Stimulated activated CD8-positive, alpha-beta memory T cell treated with anti-CD3 and anti-CD28 coated beads, Interleukin-4, amount 100 ng/mL, for 4 hours (primary cell): ENCODE results near the gene IFNA17.
"Not testable (repeated sequence)": the region's sequence is repeated elsewhere in the genome, so short reads cannot be mapped to it uniquely, and the experiment has no call there.

Source experiments
- DNase-seq, 2 donors: peaks; one replicate each; pipeline ENCODE4 v3.0.0-alpha.2; 2020; ENCODE audit warnings: low read depth in 2 of 2, low spot score in 1 of 2

Gene IFNA17

DNA sequence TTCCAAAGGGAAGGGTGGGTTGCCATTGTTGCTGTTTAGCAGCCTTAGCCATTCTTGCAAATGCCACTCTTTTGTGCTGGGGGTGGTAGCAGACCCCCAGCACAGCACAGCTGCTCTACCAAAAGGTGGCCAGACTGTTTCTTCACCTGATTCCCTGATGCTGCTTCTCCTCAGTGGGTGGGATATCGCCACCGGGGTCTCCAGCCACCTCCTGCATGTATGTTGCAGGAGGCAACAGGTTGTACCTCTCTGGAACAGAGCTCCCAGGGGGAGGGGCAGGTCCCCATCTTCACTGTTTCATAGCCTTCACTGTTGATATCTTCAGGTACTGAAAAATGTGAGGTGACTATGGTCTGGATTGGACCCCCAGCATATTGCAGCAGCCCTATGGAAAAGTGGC is 17.2 kb downstream of the IFNA17 start:
- DNase-seq: not testable (repeated sequence)

DNA sequence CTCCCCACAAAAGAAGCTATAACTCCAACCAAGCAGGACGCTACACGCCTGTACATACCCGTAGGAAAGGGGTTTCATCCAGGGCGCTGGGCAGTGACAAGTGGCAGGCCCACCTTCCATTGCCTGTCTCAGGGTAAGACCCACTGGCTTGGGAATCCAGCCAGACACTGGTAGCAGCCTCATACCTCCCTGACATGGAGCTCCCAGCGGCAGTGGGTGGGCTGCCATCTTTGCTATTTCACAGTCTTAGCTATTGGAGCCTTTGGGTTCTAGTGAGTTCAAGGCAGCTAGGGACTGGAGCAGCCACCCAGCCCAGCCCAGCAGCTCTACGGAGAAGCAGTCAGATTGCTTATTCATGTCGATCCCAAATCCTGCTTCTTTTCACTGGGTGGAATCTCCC is 17.7 kb downstream of the IFNA17 start:
- DNase-seq: no peak

DNA sequence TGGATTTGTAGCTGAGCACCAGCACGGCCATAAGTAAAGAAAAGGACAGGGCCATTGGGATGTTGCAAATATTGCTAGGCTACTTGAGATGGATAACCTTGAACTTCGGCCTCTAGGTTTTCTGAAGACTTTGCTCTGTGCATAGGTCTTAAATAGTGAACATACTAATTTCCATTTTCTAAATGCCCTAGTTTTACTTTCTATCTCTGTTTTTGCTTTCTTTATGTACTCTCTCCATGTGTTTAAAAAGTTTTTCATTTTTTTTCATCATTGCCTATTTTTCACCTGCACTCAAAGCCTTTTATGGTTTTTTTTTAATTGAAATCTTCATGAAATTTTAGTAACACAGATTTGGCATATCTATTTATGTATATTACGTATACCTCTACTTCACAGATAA is 21.0 kb downstream of the IFNA17 start, which contains the start of gene IFNA10:
IFNA10 (minus strand) TSS at position 101 of the 400 bp plus-strand sequence; CDS start at position 55, 46 bp downstream.
- not testable (repeated sequence) for DNase-seq

DNA sequence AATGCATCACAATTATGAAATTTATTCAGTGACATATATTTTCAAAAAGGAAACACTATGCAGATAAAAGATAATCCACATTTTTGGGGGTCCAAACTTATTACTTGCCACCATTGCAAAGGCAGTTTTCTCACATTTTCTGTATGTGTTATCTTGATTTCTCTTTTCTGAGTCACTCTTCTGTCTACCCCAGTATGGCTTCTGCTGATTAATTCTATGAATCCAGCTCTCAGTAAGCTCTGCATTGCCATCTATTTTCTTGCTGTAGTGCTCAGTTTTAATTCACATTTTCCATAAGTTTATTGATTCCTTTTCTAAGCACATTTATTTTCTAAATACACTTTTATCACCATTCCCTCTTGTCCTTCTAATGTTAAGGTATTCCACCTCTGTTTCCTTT is 22.8 kb downstream of the IFNA17 start:
- DNase-seq: no peak

DNA sequence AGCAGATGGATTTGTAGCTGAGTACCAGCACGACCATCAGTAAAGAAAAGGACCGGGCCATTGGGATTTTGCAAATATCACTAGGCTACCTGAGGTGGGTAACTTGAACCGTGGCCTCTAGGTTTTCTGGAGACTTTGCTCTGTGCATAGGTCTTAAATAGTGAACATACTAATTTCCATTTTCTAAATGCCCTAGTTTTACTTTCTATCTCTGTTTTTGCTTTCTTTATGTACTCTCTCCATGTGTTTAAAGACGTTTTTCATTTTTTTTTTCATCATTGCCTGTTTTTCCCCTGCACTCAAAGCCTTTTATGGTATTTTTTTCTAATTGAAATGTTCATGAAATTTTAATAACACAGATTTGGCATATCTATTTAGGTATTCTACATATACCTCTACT is 25.9 kb downstream of the IFNA17 start, which contains the start of gene IFNA7:
IFNA7 (minus strand) TSS at position 101 of the 400 bp plus-strand sequence; CDS start at position 61, 40 bp downstream.
- not testable (repeated sequence) for DNase-seq

DNA sequence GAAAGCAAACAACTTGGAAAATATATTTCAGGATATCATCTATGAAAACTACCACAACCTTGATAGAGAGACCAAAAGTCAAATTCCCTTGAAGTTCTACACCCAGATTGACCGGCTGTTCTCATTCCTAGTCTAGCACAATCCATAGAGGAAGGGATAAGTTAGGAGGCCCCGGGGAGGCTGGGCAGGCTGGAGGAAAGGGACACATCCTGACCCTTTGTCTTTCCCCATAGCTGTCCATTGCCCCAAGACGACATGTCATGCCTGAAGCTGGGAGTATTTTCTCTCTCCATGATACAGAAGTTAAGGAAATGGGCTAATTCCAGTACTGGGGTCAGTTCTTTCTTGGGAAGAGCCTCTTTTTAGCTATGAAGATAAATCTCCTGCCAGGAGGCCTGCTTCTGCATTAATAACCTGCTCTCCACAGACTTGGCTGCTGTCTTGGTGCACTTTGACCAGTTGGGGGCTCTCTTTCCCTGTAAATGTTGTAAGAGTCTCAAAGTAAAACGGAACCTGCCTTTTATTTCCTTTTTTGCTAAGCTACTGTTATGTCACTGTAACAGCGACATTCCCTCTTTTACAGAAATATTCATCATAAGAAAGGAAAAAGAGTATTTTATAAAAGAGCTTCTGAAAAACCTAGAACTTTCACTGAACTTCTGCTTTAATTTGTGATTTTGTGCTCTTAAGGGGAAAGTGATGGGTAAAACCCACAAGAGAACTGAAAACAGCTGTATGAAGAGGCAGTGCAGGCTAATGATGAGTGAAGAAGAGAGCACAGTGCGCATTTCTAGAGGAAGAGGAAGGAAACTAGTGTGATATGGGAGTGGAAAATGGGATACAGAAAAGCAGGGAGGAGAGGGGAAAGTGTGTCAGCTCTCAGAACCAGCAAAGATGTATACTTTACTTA is 32.9 kb downstream of the IFNA17 start:
- not testable (repeated sequence) for DNase-seq

DNA sequence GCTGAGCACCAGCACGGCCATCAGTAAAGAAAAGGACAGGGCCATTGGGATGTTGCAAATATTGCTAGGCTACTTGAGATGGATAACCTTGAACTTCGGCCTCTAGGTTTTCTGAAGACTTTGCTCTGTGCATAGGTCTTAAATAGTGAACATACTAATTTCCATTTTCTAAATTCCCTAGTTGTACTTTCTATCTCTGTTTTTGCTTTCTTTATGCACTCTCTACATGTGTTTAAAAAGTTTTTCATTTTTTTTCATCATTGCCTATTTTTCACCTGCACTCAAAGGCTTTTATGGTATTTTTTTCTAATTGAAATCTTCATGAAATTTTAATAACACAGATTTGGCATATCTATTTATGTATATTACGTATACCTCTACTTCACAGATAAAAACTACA is 40.5 kb downstream of the IFNA17 start, which contains the start of gene IFNA4:
IFNA4 (minus strand) TSS at position 101 of the 400 bp plus-strand sequence; CDS start at position 45, 56 bp downstream.
- DNase-seq: not testable (repeated sequence)

DNA sequence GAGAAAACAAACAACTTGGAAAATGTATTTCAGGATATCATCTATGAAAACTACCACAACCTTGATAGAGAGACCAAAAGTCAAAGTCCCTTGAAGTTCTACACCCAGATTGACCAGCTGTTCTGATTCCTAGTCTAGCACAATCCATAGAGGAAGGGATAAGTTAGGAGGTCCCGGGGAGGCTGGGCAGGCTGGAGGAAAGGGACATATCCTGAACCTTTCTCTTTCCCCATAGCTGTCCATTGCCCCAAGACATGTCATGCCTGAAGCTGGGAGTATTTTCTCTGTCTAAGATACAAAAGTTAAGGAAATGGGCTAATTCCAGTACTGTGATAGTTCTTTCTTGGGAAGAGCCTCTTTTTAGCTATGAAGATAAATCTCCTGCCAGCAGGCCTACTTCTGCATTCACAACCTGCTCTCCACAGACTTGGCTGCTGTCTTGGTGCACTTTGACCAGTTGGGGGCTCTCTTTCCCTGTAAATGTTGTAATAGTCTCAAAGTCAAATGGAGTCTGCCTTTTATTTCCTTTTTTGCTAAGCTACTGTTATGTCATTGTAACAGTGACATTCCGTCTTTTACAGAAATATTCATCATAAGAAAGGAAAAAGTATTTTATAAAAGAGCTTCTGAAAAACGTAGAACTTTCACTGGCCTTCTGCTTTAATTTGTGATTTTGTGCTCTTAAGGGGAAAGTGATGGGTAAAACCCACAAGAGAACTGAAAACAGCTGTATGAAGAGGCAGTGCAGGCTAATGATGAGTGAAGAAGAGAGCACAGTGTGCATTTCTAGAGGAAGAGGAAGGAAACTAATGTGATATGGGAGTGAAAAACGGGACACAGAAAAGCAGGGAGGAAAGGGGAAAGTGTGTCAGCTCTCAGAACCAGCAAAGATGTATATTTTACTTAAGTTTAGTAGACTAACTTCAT is 44.9 kb downstream of the IFNA17 start:
- DNase-seq: not testable (repeated sequence)
